Raji (cell line): ENCODE results near the gene PLGRKT.

Experiments
- POLR2A ChIP-seq: IDR thresholded peaks from 2 replicates; pipeline ENCODE4 v1.6.1; 2011; ENCODE audit warnings: low read depth, low read length, control low read depth; ENCODE audit not compliant: insufficient read depth

The PLGRKT gene

GRCh38 chr9:5459289-5459829, 21.6 kb upstream of the PLGRKT start:
- no peak for TF ChIP-seq POLR2A

- no peak for TF ChIP-seq POLR2A
These were observed 17.5 kb upstream of the PLGRKT start for GRCh38 chr9:5455181-5455580.

GRCh38 chr9:5453673-5454072, 15.9 kb upstream of the PLGRKT start:
- no peak for TF ChIP-seq POLR2A

- TF ChIP-seq POLR2A = no peak
These were observed 15.3 kb upstream of the PLGRKT start for GRCh38 chr9:5453004-5453403.

- no peak for TF ChIP-seq POLR2A
These were observed 14.5 kb upstream of the PLGRKT start for GRCh38 chr9:5452286-5452609.

GRCh38 chr9:5450359-5451091, 12.8 kb upstream of the PLGRKT start, which contains the start of gene CD274:
Gene CD274 (plus strand): TSS chr9:5450542. CDS start chr9:5456114, 5,572 bp downstream.
- no peak for TF ChIP-seq POLR2A

- TF ChIP-seq POLR2A = no peak
These were observed 12.0 kb upstream of the PLGRKT start for GRCh38 chr9:5449521-5450358.

- TF ChIP-seq POLR2A = no peak
These were observed 11.0 kb upstream of the PLGRKT start for GRCh38 chr9:5448461-5449435.

GRCh38 chr9:5448016-5448415, 10.3 kb upstream of the PLGRKT start:
- TF ChIP-seq POLR2A = no peak

GRCh38 chr9:5447337-5447736, 9.6 kb upstream of the PLGRKT start:
- TF ChIP-seq POLR2A = no peak

GRCh38 chr9:5446451-5447236, 8.9 kb upstream of the PLGRKT start:
- no peak for TF ChIP-seq POLR2A

GRCh38 chr9:5445886-5446285, 8.2 kb upstream of the PLGRKT start:
- TF ChIP-seq POLR2A = no peak

- no peak for TF ChIP-seq POLR2A
These were observed 6.1 kb upstream of the PLGRKT start for GRCh38 chr9:5443850-5444249.

GRCh38 chr9:5442400-5443011, 4.8 kb upstream of the PLGRKT start:
- TF ChIP-seq POLR2A = no peak

GRCh38 chr9:5441043-5441442, 3.3 kb upstream of the PLGRKT start:
- TF ChIP-seq POLR2A = no peak
